Osteoblast (primary cell): ENCODE measurements around the gene MIGA2. TPM values are rescaled to one million over a fixed set of nuclear protein-coding genes. Genes with fewer than 3 reads are reported as not detected.

Experiments
- DNase-seq: peaks from one replicate; pipeline ENCODE4 v3.0.0; 2011; ENCODE audit warnings: low spot score, mixed read lengths; ENCODE audit not compliant: insufficient read length; ENCODE audit errors: missing footprints
- H2AFZ ChIP-seq: 2 replicates; pipeline ENCODE4 v1.6.0; 2011; ENCODE audit warnings: mild to moderate bottlenecking, low read length
- H3K27ac ChIP-seq: 2 replicates; pipeline ENCODE4 v1.5.1; 2011; ENCODE audit warnings: mild to moderate bottlenecking, low read depth, low read length, moderate library complexity
- H3K27me3 ChIP-seq: 2 replicates; pipeline ENCODE4 v1.6.0; 2012; ENCODE audit warnings: mild to moderate bottlenecking, control low read depth, inconsistent platforms, low read length, moderate library complexity; ENCODE audit not compliant: insufficient read depth
- H3K36me3 ChIP-seq: 2 replicates; pipeline ENCODE4 v1.5.1; 2011; ENCODE audit warnings: mild to moderate bottlenecking, low read length, control low read depth, moderate library complexity; ENCODE audit not compliant: insufficient read depth
- H3K4me1 ChIP-seq: 2 replicates; pipeline ENCODE4 v1.5.1; 2011; ENCODE audit warnings: mild to moderate bottlenecking, low read length, control low read depth, moderate library complexity; ENCODE audit not compliant: insufficient read depth
- H3K4me2 ChIP-seq: 2 replicates; pipeline ENCODE4 v1.6.0; 2011; ENCODE audit warnings: mild to moderate bottlenecking, low read length; ENCODE audit not compliant: insufficient read depth
- H3K4me3 ChIP-seq: fragments of 200-600 bp; sonication (generic); 3 replicates; pipeline ENCODE4 v1.5.1; 2012; ENCODE audit warnings: mild to moderate bottlenecking, low read length, inconsistent platforms; ENCODE audit not compliant: insufficient read depth
- H3K79me2 ChIP-seq: 2 replicates; pipeline ENCODE4 v1.6.0; 2012; ENCODE audit warnings: mild to moderate bottlenecking, low read length, control low read depth, inconsistent platforms; ENCODE audit not compliant: insufficient read depth
- H3K9me3 ChIP-seq: 2 replicates; pipeline ENCODE4 v1.5.1; 2011; ENCODE audit warnings: low read depth, low read length, control low read depth
- H4K20me1 ChIP-seq: 2 replicates; pipeline ENCODE4 v1.6.0; 2012; ENCODE audit warnings: mild to moderate bottlenecking, low read length, control low read depth; ENCODE audit not compliant: insufficient read depth
- CTCF ChIP-seq: IDR thresholded peaks from 2 replicates; pipeline ENCODE4 v1.5.1; 2011; ENCODE audit warnings: mild to moderate bottlenecking, low read depth, low read length, moderate library complexity; ENCODE audit errors: extremely low read depth
- total RNA-seq: library from RNA; depleted of rRNA; stranded (reverse); fragments of >200 nt; gene quantifications from 2 replicates; pipeline ENCODE4 v1.2.3, GENCODE V29; 2012

MIGA2 gene
- total RNA-seq, 1 donor, result 22.4 TPM

GRCh38 chr9:129012343-129012742, 24.1 kb upstream of the MIGA2 start:
- Histone ChIP-seq H3K79me2 (no peaks in the 10 kb centered on the region), H3K9me3 (no peaks in the 10 kb centered on the region), H3K27ac (no peak overlapping the region), H3K4me2 (no peak overlapping the region), H3K4me1 (no peaks in the 10 kb centered on the region), H3K36me3 (peaks cover 10% of the 10 kb centered on the region), H4K20me1 (no peaks in the 10 kb centered on the region), H2AFZ (no peak overlapping the region), H3K4me3 (no peak overlapping the region), H3K27me3 (no peaks in the 10 kb centered on the region)
- peak; percentile 44 for DNase-seq
- TF ChIP-seq CTCF, result no peak

GRCh38 chr9:129012893-129013448, 23.5 kb upstream of the MIGA2 start:
- Histone ChIP-seq H3K4me3 (no peak overlapping the region), H3K79me2 (no peaks in the 10 kb centered on the region), H3K4me2 (no peak overlapping the region), H4K20me1 (no peaks in the 10 kb centered on the region), H3K4me1 (no peaks in the 10 kb centered on the region), H3K27me3 (no peaks in the 10 kb centered on the region), H2AFZ (no peak overlapping the region), H3K27ac (no peak overlapping the region), H3K9me3 (no peaks in the 10 kb centered on the region), H3K36me3 (peaks cover 5% of the 10 kb centered on the region)
- TF ChIP-seq CTCF, result no peak
- peak; percentile 80 for DNase-seq

GRCh38 chr9:129013674-129014073, 22.8 kb upstream of the MIGA2 start:
- H3K79me2 ChIP-seq, result no peaks in the 10 kb centered on the region
- H4K20me1 ChIP-seq, result no peaks in the 10 kb centered on the region
- TF ChIP-seq CTCF, result no peak
- no peak overlapping the region for H3K4me2 ChIP-seq
- H3K9me3 ChIP-seq, result no peaks in the 10 kb centered on the region
- H3K36me3 ChIP-seq, result peaks cover 5% of the 10 kb centered on the region
- no peak overlapping the region for H3K27ac ChIP-seq
- peak; percentile 76 for DNase-seq
- no peaks in the 10 kb centered on the region for H3K4me1 ChIP-seq
- H3K27me3 ChIP-seq, result no peaks in the 10 kb centered on the region
- H3K4me3 ChIP-seq, result no peak overlapping the region
- no peak overlapping the region for H2AFZ ChIP-seq

- Histone ChIP-seq H3K36me3 (peaks cover 5% of the 10 kb centered on the region), H3K9me3 (no peaks in the 10 kb centered on the region), H2AFZ (no peak overlapping the region)
Observed at GRCh38 chr9:129014124-129014523, 22.3 kb upstream of the MIGA2 start.

More at GRCh38 chr9:129014124-129014523, 22.3 kb upstream of the MIGA2 start:
- H3K4me2 ChIP-seq, result no peak overlapping the region
- no peaks in the 10 kb centered on the region for H3K27me3 ChIP-seq
- no peaks in the 10 kb centered on the region for H4K20me1 ChIP-seq
- H3K27ac ChIP-seq, result no peak overlapping the region
- H3K4me3 ChIP-seq, result no peak overlapping the region
- DNase-seq, result peak; percentile 65
- no peaks in the 10 kb centered on the region for H3K79me2 ChIP-seq
- no peaks in the 10 kb centered on the region for H3K4me1 ChIP-seq
- TF ChIP-seq CTCF, result no peak
